Activated CD8-positive, alpha-beta T cell treated with anti-CD3 and anti-CD28 coated beads for 36 hours (primary cell): ENCODE results near the gene MAP3K3. TPM values are rescaled to one million over a fixed set of nuclear protein-coding genes. Genes with fewer than 3 reads are reported as not detected.

Experiments
- ATAC-seq: fragments of 200-7000 bp; cut with Tn5 transposase; one replicate; pipeline ENCODE4 v1.10.0; 2021; ENCODE audit warnings: mild to moderate bottlenecking, moderate library complexity
- CTCF ChIA-PET: fragments of 350-600 bp; sonication (Branson Sonifier 250); formaldehyde crosslinking; loops from one replicate; lab custom pipeline; 2021; ENCODE audit warnings: antibody characterized with exemption; lab: Charles Lee
- POLR2A ChIA-PET: fragments of 350-600 bp; sonication (Branson Sonifier 250); formaldehyde crosslinking; loops from one replicate; lab custom pipeline; 2021; ENCODE audit warnings: antibody characterized with exemption; lab: Charles Lee
- DNase-seq: peaks from one replicate; pipeline ENCODE4 v3.0.0-alpha.2; 2020
- H3K27ac Mint-ChIP-seq: one replicate; pipeline ENCODE4 v1.8.0; 2021; ENCODE audit warnings: mild to moderate bottlenecking, mixed read lengths
- H3K27me3 Mint-ChIP-seq: one replicate; pipeline ENCODE4 v1.8.0; 2021; ENCODE audit warnings: mixed read lengths
- H3K36me3 Mint-ChIP-seq: one replicate; pipeline ENCODE4 v1.8.0; 2021; ENCODE audit warnings: low read depth, mixed read lengths
- H3K4me1 Mint-ChIP-seq: one replicate; pipeline ENCODE4 v1.8.0; 2021; ENCODE audit warnings: low read depth, mixed read lengths
- H3K4me3 Mint-ChIP-seq: one replicate; pipeline ENCODE4 v1.8.0; 2021; ENCODE audit warnings: mild to moderate bottlenecking, moderate library complexity, mixed read lengths
- H3K9me3 Mint-ChIP-seq: one replicate; pipeline ENCODE4 v1.8.0; 2021; ENCODE audit warnings: mixed read lengths
- intact Hi-C: fragments of 100-400 bp; cut with micrococcal nuclease; formaldehyde crosslinking; loops from one replicate; pipeline ENCODE4 v1.10.0; 2022
- total RNA-seq, 2 experiments: library from RNA; stranded (reverse); gene quantifications; one replicate each; pipeline ENCODE4 v1.2.3, GENCODE V29; 2021
- TF ChIP-seq, protein P1 (sequence below): fragments of 200-600 bp; IDR thresholded peaks from one replicate; pipeline ENCODE4 v1.8.0; 2022; ENCODE audit warnings: antibody characterized with exemption, mild to moderate bottlenecking

Gene MAP3K3
- total RNA-seq, 2 experiments from 2014 or later = 20.6 to 22.5 TPM

DNA sequence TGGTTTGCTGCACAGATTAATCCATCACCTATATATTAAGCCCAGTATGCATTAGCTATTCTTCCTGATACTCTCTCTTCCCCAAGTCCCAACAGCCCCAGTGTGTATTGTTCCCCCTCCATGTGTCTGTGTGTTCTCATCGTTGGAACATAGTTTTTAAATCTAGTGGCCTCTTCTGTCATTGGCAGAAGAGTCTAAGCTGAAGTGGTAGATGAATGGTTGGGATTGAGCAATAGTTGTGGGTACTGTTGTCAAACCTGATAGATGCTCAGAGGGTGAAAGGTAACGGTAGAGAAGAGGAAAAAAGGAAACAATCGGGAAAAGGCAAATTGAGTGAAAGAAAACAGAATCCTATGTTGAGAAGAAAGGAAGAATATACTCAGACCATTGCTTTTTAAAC, 29.9 kb downstream of the MAP3K3 start:
- no peak overlapping the region for H3K4me3 Mint-ChIP-seq
- TF ChIP-seq, protein P1, sequence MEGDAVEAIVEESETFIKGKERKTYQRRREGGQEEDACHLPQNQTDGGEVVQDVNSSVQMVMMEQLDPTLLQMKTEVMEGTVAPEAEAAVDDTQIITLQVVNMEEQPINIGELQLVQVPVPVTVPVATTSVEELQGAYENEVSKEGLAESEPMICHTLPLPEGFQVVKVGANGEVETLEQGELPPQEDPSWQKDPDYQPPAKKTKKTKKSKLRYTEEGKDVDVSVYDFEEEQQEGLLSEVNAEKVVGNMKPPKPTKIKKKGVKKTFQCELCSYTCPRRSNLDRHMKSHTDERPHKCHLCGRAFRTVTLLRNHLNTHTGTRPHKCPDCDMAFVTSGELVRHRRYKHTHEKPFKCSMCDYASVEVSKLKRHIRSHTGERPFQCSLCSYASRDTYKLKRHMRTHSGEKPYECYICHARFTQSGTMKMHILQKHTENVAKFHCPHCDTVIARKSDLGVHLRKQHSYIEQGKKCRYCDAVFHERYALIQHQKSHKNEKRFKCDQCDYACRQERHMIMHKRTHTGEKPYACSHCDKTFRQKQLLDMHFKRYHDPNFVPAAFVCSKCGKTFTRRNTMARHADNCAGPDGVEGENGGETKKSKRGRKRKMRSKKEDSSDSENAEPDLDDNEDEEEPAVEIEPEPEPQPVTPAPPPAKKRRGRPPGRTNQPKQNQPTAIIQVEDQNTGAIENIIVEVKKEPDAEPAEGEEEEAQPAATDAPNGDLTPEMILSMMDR = no peak
- no peak overlapping the region for H3K27ac Mint-ChIP-seq
- H3K27me3 Mint-ChIP-seq = no peaks in the 10 kb centered on the region
- no peaks in the 10 kb centered on the region for H3K9me3 Mint-ChIP-seq
- intact Hi-C loops = no loop called here
- peaks cover 4% of the 10 kb centered on the region for H3K4me1 Mint-ChIP-seq
- H3K36me3 Mint-ChIP-seq = peaks cover 11% of the 10 kb centered on the region
- POLR2A ChIA-PET = no interaction called here
- DNase-seq (no peak), ATAC-seq (no peak)
- CTCF ChIA-PET = no interaction called here

DNA sequence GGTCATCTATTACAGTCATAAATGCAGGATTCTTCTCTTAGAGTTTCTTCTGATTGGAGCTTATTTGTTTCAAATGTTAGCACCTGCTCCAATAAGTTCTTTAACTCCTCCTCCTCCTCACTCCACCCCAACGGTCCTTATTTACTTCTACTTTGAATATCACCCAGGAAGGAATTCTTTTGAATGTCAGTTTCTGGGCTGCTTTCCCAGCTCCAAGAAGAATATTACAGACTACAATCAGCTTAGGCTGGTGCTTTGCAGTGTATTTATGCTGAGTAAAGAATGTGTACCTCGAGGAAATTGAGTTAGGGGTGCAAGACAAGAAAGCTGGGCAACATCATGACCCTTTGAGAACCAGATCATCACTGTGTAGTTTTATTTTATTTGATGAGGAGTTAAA, 30.8 kb downstream of the MAP3K3 start:
- Mint-ChIP-seq H3K4me3 (no peak overlapping the region), H3K4me1 (peaks cover 4% of the 10 kb centered on the region), H3K27ac (no peak overlapping the region), H3K27me3 (no peaks in the 10 kb centered on the region), H3K9me3 (no peaks in the 10 kb centered on the region), H3K36me3 (peaks cover 7% of the 10 kb centered on the region)
- intact Hi-C loops = no loop called here
- ChIA-PET CTCF (interaction anchor here (1.3 kb wide), 1 partner anchor 228 kb away, joined by 4 read pairs; no protein-coding TSS in a partner anchor), POLR2A (no interaction called here)
- TF ChIP-seq, protein P1 = no peak
- ATAC-seq = no peak
- no peak for DNase-seq

DNA sequence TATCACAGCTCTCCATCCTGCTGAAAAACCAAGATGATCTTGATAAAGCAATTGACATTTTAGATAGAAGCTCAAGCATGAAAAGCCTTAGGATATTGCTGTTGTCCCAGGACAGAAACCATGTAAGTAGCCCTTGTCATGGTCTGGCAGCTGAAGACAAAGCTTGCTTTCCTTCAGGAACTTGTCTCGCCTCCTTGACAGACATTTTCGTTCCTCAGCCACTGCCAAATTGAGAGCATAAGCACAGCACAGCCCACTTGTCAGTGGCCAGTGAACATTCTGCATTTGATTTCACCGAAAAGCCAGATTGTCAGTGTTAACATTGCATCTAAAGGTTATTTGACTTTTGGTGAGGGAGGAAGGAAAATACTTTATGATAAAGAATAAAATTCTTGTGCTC, 35.6 kb downstream of the MAP3K3 start:
- ChIA-PET CTCF (interaction anchor here (1.0 kb wide), 2 partner anchors 8 to 36 kb away, joined by 3 read pairs; partner anchors contain the start of gene MAP3K3), POLR2A (interaction anchor here (0.6 kb wide), 1 partner anchor 1896 kb away, joined by 3 read pairs; no protein-coding TSS in a partner anchor)
- TF ChIP-seq, protein P1 = no peak
- H3K27ac Mint-ChIP-seq = no peak overlapping the region
- no peaks in the 10 kb centered on the region for H3K4me1 Mint-ChIP-seq
- no peak overlapping the region for H3K4me3 Mint-ChIP-seq
- DNase-seq (no peak), ATAC-seq (no peak)
- peaks cover 6% of the 10 kb centered on the region for H3K36me3 Mint-ChIP-seq
- intact Hi-C loops = no loop called here
- no peaks in the 10 kb centered on the region for H3K9me3 Mint-ChIP-seq
- no peaks in the 10 kb centered on the region for H3K27me3 Mint-ChIP-seq

DNA sequence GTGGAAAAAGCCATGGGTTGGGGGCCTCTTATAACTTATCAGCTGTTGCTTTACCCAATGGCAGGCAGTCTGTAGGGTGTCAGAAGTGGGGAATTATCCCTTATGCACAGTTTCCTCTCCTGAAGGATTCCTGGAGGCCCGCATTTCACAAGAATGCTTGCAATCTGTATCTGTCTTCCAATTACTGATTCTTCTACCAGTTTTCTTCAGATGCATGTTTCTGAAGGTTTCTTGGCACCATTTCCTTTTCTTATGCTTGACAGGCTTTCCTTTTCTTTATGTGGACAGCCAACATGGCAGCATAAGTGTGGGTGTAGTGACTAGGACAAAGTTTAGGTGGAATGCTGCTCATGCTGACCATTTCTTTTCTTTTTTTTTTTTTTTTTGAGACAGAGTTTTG, 36.1 kb downstream of the MAP3K3 start:
- Mint-ChIP-seq H3K27me3 (no peaks in the 10 kb centered on the region), H3K36me3 (peaks cover 8% of the 10 kb centered on the region), H3K9me3 (no peaks in the 10 kb centered on the region), H3K4me1 (no peaks in the 10 kb centered on the region), H3K27ac (no peak overlapping the region), H3K4me3 (no peak overlapping the region)
- intact Hi-C loops = no loop called here
- no peak for DNase-seq
- TF ChIP-seq, protein P1 = no peak
- CTCF ChIA-PET = no interaction called here
- POLR2A ChIA-PET = no interaction called here
- ATAC-seq = no peak

DNA sequence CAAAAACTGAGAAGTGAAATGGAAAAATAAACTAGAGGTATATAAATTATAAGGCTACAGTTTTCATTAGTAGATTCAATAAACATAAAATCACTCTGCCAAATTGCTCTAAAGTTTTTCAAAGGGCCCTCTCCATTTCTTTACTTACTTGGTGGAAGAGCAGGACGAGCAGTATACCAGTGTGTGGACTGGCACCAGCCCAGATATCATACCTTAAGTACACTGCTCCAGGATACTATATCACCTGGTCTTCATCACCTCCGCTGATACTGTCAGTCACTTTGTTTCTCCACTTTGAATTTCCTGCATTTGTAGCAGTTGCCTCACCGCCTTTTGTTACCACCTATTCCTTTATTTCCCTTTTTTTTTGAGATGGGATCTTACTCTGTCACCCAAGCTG, 37.6 kb downstream of the MAP3K3 start:
- no peaks in the 10 kb centered on the region for H3K27me3 Mint-ChIP-seq
- TF ChIP-seq, protein P1 = no peak
- ChIA-PET CTCF (no interaction called here), POLR2A (interaction anchor here (1.7 kb wide), 1 partner anchor 19 kb away, joined by 4 read pairs; no protein-coding TSS in a partner anchor)
- peaks cover 11% of the 10 kb centered on the region for H3K36me3 Mint-ChIP-seq
- H3K4me3 Mint-ChIP-seq = no peak overlapping the region
- no peaks in the 10 kb centered on the region for H3K9me3 Mint-ChIP-seq
- H3K4me1 Mint-ChIP-seq = no peaks in the 10 kb centered on the region
- no peak for DNase-seq
- H3K27ac Mint-ChIP-seq = no peak overlapping the region
- intact Hi-C loops = no loop called here
- ATAC-seq = no peak
